Measurements from ENCODE around the gene TMEM273.

- TF ChIP-seq CTCF (IDR thresholded peaks at IDR 0.05; ENCODE audit: borderline replicate concordance, extremely low read depth, low read length, poor library complexity, severe bottlenecking) (no peak), EZH2 (IDR thresholded peaks at IDR 0.05; ENCODE audit: borderline replicate concordance, low read depth, low read length, severe bottlenecking) (no peak)
These were observed 46.5 kb downstream of the TMEM273 start for GRCh38 chr10:49141541-49142332.

All from DND-41 (cell line).